NCI-H1694 (cell line): ENCODE data around the gene ANKRD34C.
A peak's percentile ranks its signal among the peaks of the same experiment; 100 is the strongest.

Experiments used
- DNase-seq: peaks from one replicate; lab custom pipeline; 2025; lab: John Stamatoyannopoulos, UW

The ANKRD34C gene

DNA sequence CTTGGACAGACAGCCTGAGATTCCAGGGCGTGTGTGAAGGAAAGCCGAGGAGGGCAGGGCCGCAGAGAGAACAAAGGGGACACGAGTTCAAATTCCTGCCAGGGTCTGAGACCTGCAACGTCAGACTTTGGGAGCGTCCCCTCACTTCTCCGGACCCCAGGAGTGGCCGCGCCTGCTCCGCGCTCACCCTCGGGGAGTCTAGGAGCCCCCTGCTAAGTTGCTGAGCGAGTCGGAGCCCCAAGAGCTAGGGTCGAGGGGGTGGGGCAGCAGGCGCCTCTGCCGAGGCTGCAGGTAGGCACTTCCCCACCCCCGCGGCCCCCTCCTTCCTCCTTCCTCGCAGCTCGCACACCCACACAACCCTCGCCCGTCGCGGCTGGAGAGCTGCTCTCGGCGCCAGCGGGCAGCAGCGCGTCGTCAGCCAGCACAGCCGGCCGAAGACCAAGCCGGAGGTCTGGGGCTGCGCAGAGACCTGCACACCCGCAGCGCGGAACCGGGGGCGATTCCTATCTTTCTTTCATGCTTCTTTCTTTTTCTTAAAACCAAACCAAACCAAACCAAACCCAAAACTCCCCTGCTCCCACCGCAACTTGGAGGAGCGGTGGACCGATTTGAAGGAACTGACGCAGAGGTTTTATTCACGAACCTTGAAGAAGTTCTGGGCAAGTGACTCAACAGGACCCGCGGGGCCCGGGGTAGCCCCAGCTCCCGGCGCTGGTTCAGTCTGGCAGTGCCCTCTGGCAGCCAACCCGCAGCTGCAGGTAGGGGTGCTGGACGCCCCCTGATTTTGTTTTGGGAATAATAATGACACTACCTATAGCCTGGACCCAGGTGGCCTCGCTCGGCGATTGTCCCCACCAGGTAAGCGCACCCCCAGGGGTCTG lies at the start of gene ANKRD34C:
TSS of gene ANKRD34C (plus strand) at position 352 of the 881 bp plus-strand sequence. CDS start 10,563 bp downstream, outside the sequence.
- DNase-seq: no peak

DNA sequence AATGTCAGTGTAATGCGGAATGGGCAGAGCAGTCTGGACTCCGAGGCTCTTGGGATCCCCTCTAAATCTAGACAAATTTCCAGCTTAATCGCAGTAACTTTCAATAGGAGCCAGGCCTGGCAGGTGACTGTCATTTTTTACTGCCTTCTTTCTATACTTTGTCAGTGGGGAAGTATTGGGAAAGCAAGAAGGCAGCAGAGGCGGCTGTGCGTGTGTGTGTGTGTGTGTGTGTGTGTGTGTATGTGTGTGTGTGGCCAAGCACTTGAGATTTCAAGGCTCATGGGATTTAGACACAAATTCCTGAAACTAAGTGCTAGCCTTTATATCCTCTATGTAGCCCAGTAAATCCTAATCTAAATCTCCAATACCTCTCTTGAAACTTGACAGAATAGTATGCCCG lies 49.3 kb upstream of the ANKRD34C start:
- no peak for DNase-seq

DNA sequence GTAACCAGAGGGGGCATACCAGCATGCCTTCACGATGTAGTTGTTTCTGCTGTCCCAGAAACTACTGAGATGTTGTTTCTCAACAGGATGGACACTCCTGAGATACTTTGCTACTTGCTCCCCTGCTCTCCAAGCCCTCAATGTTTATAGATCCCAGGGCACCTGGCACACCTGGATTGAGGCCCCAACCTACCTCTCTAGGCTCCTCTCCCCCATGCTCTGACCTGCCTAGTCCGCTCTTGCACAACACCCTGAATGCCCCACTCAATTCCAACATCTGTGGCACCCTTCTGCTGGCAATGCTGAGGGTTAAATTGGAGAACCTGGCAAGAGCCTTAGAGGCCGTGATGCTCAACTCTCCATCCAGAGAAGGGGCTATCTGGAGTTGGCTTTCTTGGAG lies 42.5 kb upstream of the ANKRD34C start:
- DNase-seq: no peak

DNA sequence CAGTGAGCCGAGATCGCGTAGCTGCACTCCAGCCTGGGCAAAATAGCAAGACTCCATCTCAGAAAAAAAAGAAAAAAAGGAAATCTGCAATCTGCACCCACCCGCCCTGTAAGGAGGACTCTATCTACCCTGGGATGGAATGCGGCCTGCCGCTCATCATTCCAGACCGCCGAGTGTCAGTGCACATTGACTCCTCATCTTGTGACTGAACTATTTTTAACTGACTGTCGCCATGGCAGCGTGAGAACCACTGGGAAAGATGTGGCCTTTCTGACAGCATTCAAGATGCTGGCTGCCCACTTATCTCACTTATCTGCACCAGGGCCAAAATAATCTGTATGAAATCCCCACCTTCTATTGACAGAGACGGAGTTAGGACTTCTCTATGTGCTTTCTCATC lies 38.8 kb upstream of the ANKRD34C start:
- no peak for DNase-seq

DNA sequence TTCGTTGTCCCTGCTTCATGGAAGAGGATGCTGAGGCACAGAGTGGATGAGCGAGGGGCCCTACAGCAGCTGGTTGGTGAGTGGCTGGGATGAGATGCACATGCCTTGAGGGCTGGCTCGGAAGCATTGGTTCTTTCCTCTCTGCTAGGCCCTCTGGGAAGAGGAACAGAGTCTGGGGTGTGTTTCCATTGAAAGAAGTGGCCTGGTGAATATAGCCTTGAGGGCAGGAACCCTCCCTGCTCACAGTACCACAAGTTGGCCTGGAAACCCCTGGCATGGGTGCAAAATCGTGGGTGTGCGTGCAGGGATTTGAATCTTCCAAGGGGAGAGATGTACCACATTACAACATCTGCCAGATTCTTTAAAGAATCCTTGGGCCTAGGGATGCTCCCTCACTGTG lies 37.6 kb upstream of the ANKRD34C start:
- no peak for DNase-seq

GRCh38 chr15:79248183-79248582 lies 34.3 kb upstream of the ANKRD34C start:
- no peak for DNase-seq

- no peak for DNase-seq
Observed at GRCh38 chr15:79257454-79257853, 25.1 kb upstream of the ANKRD34C start.

GRCh38 chr15:79261836-79262235 lies 20.7 kb upstream of the ANKRD34C start:
- DNase-seq: no peak

DNA sequence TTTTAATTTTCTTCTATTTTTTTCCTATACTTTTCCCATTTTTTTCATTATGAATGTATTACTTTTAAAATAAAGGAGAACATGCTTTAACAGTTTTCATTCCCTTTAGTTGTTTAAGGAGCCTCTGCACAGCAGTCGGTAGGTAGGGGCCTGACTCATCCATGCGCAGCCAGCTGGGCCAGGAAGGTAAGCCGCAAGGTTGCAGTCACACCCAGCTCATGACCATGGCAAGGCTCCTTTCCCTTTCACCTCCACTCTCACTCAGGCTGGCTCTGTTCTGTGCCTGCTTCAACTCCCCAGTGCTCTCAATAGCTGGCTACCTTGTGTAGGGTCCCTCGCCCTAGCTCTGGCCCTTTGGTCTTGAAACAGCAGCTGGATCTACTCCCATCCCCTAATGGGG lies 17.4 kb upstream of the ANKRD34C start:
- no peak for DNase-seq

GRCh38 chr15:79265987-79266579 lies 16.4 kb upstream of the ANKRD34C start:
- no peak for DNase-seq

- no peak for DNase-seq
Observed at GRCh38 chr15:79283252-79284048, 928 bp downstream of the ANKRD34C start.

- no peak for DNase-seq
Observed at GRCh38 chr15:79290642-79291275, 8.2 kb downstream of the ANKRD34C start.

DNA sequence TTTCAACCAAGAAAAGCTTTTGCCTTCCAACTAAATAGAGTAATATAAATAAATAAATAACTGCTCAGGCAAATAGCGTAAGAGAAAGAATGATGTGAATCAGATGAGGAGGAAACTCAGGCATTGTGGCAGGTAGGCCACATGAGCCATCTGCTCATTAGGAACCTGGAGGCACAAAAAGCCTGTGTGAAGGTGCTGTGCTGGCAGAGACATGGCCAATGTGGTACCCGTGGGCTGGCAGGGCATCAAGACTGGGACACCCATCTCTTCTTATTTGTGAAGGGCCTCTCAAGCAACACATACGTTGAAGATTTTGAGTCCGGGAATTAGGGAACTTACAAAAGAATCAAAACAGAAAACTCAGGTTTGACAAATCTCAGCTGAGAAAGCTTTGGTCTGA lies 9.5 kb downstream of the ANKRD34C start:
- DNase-seq: no peak

- no peak for DNase-seq
Observed at GRCh38 chr15:79294075-79294474, 11.6 kb downstream of the ANKRD34C start.

DNA sequence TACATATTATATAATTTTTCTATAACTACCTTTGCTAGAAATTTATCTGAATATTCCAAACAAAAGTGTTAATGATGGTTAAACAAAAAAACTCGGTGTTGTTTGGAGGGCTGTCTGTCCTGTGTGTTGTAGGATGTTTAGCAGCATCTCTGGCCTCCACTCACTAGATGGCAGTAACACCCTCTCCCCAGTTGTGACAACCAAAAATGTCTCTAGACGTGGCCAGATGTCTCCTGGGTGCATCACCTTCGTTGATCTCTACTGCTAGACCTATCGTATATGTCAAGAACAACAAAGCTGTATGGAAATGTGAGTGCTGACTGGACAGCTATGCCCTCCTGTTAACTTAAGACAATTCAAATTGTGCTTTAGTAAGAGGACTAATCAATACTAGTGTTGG lies 14.1 kb downstream of the ANKRD34C start:
- DNase-seq: no peak

DNA sequence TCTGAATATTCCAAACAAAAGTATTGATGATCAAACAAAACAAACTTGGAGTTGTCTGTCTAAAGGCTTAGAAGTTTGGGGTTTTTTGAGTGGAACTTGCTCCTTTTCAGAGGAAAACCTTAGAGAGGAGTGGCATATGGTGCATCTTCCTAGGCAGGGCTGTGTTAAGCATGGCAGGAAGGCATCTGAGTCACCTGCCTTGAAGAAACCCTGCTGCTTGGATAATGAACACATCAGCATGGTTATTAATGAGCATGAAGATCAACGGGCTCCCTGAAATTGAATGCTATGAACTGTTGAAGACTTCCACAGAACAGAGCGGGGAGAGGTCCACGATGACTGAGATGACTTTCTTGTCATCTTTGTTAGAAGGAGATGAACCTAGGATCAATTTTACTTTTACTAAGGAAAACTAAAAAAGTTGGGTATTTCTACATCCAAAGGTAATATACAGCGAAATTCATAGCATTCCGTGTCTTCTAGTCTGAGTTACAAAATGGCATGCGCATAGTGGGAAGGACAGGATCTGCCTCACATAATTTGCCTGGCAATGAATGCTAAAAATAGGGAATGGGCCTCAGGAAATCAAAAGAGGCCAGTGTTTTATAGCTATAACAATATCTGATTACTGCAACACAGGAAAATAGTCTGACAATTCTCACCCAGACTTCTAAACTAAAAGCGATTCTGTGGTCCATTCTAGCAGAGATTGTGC lies 16.8 kb downstream of the ANKRD34C start:
- no peak for DNase-seq

- no peak for DNase-seq
Observed at GRCh38 chr15:79299841-79300235, 17.3 kb downstream of the ANKRD34C start.

DNA sequence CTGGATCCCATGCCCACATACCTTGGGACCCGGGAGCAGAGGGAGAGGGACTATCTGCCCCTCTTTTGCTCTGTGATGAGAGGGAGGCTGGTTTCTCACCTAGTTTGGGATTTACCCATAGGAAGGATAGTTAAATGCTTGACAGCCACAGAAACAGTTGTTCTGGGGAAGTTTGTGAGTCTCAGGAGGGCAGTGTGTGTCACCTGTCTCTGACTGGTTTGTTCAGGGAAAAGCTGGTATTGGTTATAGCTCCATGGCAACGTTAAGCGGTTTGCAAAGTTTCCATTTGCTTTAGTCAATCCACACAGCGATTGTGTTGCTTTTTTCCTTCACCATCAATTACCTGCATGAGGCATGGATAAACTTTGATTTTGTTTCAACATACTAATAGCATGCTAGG lies 24.7 kb downstream of the ANKRD34C start:
- no peak for DNase-seq

DNA sequence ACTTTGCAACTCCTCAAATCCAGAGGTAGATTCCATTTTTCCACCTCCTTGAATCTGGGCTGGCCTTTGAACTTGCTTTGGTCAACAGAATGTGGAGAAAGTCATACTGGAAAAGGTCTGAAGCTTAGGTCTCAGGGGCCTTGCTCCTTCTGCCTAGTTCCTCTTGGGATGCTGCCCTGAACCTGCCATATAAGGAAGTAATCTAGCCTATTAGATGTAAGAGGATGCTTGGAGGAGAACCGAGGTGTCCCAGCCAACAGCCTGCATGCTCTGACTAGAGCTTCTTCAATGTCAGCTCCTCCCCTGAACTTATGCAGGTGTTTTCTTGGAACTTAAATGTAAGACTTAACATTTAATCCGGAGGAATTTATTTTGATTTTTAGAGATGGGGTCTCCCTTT lies 26.4 kb downstream of the ANKRD34C start:
- no peak for DNase-seq

- DNase-seq: peak; percentile 48
Observed at GRCh38 chr15:79310612-79310984, 28.1 kb downstream of the ANKRD34C start.
